Fibroblast of skin of scalp (primary cell): ENCODE results near the gene TMOD3. TPM values are rescaled to one million over a fixed set of nuclear protein-coding genes. Genes with fewer than 3 reads are reported as not detected.
"Not testable (repeated sequence)": the region's sequence is repeated elsewhere in the genome, so short reads cannot be mapped to it uniquely, and the experiment has no call there.

ENCODE experiments used
- DNase-seq: peaks from one replicate; pipeline ENCODE4 v3.0.0-alpha.2; 2013
- polyA plus RNA-seq, 2 experiments: library from polyadenylated mRNA; unstranded; fragments of 120-200 nt; gene quantifications; one replicate each; pipeline ENCODE4 v1.2.1, GENCODE V29; 2013; ENCODE audit not compliant: insufficient read length in 2 of 2

Gene TMOD3
- polyA plus RNA-seq (2013, experiment 1 of 2; ENCODE audit: insufficient read length), result 43.5 TPM
- 46.6 TPM for polyA plus RNA-seq (2013, experiment 2 of 2; ENCODE audit: insufficient read length)

DNA sequence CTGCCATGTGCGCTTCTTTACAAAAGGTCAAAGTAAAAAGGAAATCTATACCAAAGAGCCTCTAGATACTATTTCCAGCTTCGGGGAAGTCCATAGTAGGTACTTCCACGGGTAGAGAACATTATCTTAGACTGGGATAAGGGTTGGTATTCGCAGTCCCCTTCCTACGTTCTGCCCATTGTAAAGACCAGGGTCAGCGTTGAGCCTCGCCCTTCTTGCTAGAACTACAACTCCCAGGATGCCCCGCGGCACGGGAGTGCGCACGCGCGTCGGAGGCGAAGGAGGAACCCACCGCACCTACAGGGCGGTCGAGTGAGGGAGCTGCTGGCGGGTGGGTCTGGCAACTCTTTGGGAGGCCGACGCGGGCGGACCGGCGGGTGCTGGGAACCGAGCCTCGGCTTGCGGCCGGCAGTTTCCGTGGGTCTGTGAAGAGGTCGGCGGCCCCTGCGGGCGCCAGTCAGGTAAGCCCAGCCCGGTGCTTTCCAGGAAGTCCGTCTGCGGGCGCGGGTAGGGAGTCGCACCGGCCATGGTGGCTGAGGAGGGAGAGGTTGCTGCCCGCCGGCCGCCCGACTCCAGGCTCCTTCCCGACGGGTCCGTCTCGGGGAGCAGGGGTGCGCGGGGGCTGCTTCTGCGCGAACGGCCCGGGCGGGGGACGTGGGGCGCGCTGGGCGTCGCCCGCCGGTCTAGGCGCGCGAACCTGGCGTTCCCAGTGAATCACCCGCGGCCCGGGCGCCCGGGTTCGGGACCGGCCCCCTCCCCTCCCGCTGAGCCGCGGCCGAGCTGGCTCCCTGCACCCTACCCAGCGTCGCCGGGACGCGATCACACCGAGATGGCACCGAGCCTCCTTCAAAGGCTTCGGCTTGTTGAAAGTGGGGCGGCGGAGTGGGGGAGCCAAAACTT, at the start of gene TMOD3:
TSS of gene TMOD3 (plus strand) at position 278 of the 900 bp plus-strand sequence. CDS start 33,232 bp downstream, outside the sequence.
- peak; percentile 90 for DNase-seq

GRCh38 chr15:51780636-51781035, 48.8 kb upstream of the TMOD3 start:
- no peak for DNase-seq

- DNase-seq, result no peak
These were observed 47.9 kb upstream of the TMOD3 start for GRCh38 chr15:51781506-51781905.

DNA sequence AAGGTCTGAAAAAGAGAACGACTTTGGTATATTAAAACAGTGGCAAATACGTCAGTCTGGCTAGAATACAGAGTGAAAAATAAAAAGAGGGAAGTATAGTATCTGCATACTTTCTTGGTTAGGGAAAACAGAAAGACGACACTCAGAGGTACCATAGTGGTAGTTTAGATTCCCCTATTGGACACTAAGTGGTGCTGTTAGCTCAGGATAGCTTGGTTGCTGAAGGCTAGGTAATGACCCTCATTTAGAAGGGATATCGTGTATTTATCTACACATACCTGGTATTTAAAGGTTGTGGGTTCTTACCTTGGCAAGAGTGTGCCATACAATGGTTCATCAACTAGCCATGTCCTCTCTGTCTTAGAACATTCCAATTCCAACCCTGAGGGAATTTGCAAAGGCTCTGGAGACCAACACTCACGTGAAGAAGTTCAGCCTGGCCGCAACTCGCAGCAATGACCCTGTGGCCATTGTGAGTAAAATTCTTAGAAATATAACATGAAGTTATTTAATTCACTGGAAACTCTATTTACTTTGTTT, 47.0 kb upstream of the TMOD3 start:
- no peak for DNase-seq

GRCh38 chr15:51783967-51784366, 45.5 kb upstream of the TMOD3 start:
- no peak for DNase-seq

DNA sequence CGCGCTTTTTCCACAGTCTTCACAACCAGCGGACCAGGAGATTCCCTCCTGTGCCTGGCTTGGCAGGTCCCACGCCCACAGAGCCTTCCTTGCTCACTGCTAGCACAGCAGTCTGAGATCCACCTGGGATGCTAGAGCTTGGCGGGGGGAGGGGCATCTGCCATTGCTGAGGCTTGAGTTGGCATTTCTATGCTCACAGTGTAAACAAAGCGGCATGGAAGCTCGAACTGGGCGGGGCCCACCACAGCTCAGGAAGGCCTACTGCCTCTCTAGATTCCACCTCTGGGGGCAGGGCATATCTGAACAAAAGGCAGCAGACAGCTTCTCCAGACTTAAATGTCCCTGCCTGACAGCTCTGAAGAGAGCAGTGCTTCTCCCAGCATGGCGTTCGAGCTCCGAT, 42.3 kb upstream of the TMOD3 start:
- DNase-seq, result not testable (repeated sequence)

GRCh38 chr15:51792474-51792873, 37.0 kb upstream of the TMOD3 start:
- not testable (repeated sequence) for DNase-seq

DNA sequence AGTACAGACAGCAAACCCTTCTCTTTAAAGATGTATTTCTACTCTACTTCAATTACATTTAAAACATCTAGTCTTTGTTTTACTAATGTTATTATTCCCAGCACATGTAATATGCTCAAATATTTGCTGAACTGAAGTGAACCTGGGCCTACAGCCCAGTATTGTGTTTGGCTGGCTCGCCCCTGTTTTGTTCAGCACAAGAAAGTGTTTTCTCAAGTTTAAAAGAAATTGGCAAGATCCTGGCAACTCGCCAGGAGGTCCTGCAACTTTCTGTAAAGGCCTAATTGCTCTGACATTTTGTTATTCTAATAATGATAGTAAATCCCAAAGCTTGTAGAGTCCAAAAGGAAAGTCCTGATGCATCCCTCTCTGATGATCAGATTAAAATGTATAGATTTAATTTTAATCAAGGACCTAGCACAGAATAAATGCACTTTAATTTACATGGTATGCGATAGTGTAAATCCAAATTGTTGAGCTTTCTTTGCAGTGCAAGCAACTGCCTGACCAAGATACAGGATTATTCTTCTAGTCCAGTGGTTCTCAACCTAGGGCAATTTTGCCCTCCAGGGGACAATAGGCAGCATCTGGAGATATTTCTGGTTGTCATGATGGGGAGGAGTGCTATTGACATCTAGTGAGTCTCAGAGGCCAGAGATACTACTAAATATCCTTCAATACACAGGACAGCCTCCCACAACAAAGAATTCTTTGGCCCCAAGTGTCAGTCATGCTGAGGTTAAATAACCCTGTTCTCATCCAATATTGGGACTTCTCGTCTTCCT, 35.7 kb upstream of the TMOD3 start:
- peak; percentile 30 for DNase-seq

DNA sequence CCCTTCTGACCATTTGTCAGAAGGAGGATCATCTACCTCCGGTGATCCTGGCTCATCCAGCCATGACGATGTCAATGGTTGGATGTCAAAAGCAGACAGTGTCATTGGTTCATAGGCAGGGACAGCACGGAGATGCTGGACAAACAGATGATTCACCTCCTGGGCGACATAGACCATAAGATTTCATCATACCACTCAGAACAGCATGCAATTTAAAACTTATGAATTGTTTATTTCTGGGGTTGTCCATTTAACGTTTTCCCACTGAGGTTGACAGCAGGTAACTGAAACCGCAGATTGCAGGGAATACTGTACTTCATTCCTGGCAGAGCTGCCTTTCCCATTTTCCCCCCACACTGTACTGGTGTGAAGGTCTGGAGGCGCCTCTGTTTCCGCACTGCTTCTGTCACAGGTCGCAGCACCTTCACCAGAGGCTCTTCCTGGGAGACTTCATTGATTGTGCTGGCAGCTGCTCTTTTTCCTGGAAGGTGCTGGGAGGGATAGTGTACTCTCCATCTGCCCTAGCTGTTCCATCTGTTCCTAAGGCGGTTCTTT, 32.5 kb upstream of the TMOD3 start:
- peak; percentile 21 for DNase-seq

DNA sequence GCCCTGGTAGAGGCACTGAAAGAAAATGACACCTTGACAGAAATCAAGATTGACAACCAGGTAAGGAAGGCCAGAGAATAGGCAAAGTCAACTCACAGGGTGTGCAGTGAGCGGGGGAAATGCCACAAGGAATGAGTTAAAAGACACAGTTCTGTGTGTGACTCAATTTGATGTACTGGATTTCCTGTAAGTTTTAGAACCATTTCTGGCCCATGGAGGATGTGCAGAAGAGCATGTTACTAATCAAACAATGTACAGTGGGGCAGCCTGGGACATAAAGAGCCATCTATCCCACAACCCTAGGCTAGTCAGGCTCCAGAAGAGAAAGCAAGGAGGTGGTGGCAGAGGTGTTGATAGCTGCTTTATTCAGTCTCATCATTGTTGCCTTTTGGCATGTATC, 31.2 kb upstream of the TMOD3 start:
- DNase-seq, result no peak

DNA sequence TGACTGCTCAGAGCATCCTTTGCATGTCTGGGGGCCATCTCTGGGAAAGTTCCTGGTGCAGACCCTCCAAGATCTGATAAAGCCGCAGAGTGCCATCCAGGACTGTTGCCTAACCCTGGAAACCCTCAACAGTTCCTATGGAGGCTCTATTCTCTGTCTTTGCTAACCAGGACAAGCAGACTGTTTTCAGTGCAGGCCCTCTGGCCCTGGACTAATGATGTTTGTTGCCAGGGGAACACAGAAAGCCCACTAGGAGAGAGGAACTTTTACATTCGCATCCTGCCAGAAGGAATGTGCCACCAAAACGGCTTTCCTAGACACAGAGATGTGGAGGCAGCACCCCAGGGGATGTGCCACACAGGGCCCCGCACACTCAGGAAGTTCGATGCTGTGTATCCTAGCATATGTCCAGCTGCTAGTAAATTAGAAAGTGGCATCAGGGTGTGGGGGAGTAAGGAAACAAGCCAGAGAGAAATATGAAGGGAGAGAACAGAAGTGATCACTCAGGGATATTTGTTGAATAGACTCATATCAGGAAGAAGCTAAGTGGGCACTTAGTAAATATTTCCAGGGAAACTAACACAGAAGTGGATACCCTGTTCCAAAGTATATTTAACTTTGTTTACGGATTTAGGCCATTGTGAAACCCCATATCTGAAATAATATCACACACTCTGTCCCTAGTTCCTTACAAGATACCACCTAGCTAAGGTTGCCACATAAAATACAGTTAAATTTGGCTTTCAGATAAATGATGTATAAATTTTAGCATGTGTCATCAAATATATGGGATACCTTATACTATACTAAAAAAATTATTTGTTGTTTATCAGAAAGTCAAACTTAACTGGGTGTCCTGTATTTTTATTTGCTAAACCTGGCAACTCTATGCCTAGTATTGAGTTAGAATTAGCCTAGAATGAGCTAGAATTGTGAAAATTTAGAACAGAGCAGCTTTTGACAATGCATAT, 29.9 kb upstream of the TMOD3 start:
- DNase-seq, result no peak

DNA sequence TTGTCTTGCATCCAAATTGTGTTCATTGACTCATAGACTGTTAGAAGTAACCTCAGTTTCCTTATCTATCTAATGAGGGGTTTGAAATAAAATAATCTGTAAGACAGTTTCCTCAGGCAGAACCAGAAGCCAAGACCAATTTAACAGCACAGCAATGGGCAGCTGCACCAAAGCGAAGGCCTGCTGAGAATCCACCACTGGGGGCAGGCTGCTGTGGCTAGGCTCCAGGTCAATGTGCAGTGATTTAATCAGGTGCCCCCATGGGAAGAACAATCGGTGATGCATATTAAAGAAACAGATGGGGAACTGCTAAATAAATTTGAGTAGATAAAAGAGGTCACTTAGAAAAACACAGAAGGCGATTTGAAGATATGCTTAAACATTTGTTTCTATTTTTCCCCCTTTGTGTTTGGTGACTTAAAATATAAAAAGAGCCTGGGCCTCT, 28.0 kb upstream of the TMOD3 start:
- DNase-seq, result no peak

- DNase-seq, result no peak
These were observed 26.9 kb upstream of the TMOD3 start for GRCh38 chr15:51802593-51802992.

DNA sequence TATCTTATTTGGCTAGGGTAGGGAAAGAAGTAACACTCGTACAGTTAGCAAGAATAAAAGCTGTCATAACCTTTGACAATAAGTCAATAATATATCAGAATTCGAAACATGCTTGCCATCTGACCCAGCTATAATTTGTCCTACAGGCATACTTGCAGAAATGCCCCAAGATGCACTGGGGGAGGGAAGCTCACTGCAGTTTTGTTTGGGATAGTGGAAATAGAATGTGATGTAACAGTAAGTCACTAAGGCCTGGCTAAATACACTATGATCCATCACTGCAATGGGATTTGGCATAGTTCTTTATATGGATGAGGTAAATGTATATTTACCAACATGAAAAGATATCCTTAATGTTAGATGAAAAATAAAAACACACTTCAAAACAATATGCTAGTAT, 25.5 kb upstream of the TMOD3 start:
- DNase-seq, result peak; percentile 36

DNA sequence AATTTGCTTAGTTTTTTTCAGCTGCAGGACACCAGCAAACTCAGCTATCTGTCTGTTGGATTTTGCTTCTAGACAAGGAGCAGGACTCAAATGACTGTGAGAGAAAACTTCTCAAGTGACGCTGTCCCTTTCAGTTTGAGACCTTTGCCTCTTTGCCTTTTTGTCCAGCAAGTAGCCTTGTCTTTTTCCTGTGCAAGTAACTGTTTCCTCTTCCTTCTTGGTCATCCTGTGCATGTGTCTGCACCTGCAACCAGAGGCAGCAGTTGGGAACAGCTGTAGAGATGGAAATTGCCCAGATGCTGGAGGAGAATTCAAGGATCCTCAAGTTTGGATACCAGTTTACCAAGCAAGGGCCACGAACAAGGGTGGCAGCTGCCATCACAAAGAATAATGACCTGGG, 23.3 kb upstream of the TMOD3 start:
- no peak for DNase-seq

- no peak for DNase-seq
These were observed 20.0 kb upstream of the TMOD3 start for GRCh38 chr15:51809457-51809856.

- DNase-seq, result no peak
These were observed 16.9 kb upstream of the TMOD3 start for GRCh38 chr15:51812598-51812997.

- peak; percentile 36 for DNase-seq
These were observed 14.8 kb upstream of the TMOD3 start for GRCh38 chr15:51814606-51815005.

DNA sequence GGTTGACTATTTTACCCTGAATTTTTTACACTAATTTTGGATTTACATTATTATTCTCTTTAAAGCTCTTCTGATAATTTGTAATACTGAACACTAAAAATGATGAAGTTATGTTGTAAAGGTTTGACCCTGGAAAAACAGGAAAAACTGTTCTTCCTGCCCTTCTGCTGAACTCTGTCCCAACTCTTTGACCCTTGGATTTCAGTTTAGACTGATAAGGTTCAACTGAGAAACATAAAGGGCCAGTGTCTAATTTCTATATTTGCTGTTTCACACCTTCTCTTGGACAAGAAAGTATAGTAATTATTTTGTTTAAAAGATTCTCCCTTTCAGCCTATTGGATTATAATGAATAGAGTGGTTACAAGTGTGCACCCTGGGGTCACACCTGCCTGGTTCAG, 12.8 kb upstream of the TMOD3 start:
- DNase-seq, result no peak

- no peak for DNase-seq
These were observed 11.3 kb upstream of the TMOD3 start for GRCh38 chr15:51818150-51818549.

DNA sequence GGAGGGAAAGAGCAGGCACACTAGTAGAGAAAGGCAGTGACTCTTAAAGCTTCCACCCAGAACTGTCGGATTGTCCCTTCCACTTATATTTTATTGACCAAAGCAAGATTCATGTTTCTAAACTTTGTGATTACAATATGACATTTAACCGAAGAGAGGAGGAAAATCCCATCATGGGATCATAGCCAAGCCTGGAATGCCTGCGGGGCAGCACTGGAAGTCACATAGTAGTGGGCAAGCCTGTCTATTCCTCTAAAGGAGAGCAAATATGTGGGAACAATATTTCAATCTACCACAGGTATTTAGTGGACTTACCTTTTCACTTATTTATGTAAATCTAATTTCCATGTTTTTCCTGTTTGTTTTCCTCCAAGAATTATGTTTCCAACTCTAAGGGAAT, 3.8 kb upstream of the TMOD3 start:
- no peak for DNase-seq
